GM19372 (cell line): ENCODE results near the gene CCT3.
"Not testable (repeated sequence)": the region's sequence is repeated elsewhere in the genome, so short reads cannot be mapped to it uniquely, and the experiment has no call there.

Experiments used
- ATAC-seq: cut with Tn5 transposase; IDR thresholded peaks from one replicate; pipeline ENCODE4 v1.9.1; 2021; ENCODE audit warnings: mild to moderate bottlenecking, low read depth, moderate library complexity; ENCODE audit not compliant: unreplicated experiment

The CCT3 gene

DNA sequence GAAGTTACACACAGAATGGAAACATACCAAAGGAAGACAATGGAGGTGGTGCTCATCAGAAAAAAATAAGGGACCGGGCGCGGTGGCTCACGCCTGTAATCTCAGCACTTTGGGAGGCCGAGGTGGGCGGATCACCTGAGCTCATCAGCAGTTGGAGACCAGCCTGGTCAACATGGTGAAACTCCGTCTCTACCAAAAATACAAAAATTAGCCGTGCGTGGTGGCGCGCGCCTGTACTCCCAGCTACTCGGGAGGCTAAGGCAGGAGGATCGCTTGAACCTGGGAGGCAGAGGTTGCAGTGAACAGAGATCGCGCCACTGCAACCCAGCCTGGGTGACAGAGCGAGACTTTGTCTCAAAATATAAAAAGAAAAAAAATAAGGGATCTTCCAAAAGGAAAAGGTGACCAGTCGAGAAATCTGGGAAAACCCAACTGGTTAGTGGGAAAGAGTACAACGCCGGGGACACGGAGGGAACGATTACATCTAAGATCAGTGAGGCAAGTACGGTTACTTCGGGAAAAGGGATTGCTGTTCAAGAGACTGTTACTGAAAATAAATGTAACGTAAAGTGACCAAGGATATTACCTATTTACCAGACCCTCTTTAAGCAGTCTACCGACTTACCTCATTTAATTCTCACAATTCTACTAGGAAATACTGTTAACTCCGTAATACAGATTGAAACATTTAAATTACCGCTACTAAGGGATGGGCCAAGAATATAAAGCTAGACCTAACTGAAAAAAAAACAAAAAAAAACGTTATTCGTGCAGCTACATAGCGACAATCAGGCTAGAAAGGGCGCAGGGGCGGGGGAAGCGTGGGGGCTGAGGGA, 822 bp downstream of the CCT3 start:
- ATAC-seq = no peak

GRCh38 chr1:156336242-156336641, 1.9 kb downstream of the CCT3 start:
- ATAC-seq = no peak

DNA sequence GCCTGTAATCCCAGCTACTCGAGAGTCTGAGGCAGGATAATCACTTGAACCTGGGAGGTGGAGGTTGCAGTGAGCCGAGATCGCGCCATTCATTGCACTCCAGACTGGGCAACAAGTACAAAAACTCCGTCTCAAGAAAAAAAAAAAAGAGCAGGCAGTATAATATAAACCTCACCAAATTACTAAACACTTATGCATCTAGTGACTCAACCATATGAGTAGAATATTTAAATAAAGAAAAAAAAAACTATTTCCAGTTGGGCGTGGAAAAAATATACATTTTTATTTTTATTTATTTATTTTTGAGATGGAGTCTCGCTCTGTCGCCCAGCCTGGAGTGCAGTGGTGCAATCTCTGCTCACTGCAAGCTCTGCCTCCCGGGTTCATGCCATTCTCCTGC, 14.9 kb downstream of the CCT3 start:
- not testable (repeated sequence) for ATAC-seq

DNA sequence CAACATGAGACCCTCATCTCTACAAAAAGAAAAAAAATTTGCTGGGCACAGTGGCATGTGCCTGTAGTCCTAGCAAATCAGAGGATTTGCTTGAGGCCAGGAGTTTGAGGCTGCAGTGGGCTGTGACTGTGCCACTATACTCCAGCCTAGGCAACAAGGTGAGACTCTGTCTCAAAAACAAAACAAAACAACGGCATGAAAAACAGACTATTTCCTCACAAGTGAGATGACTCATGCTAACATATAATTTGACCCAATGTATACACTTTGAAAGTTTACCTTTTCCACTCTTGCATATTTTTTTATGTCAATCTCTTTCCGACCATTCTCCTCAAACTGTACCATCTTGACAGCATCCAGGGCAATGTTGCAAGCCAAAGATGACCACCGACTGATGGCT, 17.5 kb downstream of the CCT3 start:
- ATAC-seq = no peak

DNA sequence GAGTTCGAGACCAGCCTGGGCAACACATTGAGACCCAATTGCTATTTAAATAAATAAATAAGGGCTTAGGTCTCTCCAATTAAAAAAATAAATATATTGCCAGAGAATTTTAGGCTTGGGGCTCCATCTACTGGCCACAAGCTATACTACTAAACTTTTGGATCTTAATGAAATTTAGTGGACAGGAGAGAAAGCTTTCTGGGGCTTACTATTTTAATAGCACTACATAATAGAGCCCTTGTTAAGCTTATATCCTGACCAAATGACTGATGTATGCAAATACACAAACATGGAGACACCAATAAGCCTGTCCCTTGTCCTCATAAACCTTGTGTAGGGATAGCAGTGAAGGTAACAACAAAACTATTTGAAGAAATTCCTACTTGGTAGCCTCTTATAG, 18.4 kb downstream of the CCT3 start:
- ATAC-seq = no peak

- no peak for ATAC-seq
Observed at GRCh38 chr1:156316909-156317308, 21.2 kb downstream of the CCT3 start.

GRCh38 chr1:156310962-156311361, 27.1 kb downstream of the CCT3 start:
- ATAC-seq = no peak

DNA sequence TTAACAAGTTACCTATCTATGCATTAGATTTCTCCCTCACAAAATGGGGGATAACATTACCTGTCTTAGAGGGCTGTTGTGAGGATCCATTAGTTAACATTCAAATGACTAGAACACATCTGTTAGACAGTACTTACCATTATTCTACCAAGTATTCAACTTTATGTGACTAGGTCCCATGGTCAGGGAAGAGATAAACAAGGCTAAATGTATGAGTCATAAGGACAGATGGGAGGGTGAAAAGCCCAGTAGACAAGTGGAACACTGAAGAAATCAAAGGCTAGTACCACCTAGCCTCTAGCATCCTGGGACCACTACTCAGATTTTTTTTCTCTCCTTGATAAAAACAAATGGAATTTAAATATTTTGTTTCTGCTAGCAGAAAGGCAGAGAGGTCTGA, 30.0 kb downstream of the CCT3 start:
- ATAC-seq = no peak

- no peak for ATAC-seq
Observed at GRCh38 chr1:156305215-156305614, 32.9 kb downstream of the CCT3 start.

DNA sequence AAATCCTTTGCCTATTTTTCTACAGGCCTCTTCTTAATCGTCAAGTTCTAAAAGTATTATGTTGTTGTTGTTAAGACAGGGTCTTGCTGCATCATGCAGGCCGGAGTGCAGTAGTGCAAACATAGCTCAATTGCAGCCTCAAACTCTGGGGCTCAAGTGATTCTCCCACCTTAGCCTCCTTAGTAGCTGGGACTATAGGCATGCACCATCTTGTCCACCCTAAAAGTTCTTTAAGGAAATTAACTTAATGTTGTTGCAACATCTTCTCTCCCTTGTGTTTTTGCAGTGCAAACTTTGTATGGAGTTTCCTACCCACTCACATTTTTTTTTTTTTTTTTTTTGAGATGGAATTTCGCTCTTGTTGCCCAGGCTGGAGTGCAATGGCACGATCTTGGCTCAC, 34.9 kb downstream of the CCT3 start:
- no peak for ATAC-seq

GRCh38 chr1:156298852-156299357, 39.2 kb downstream of the CCT3 start, which contains the start of gene VHLL:
VHLL (minus strand) TSS chr1:156299307; CDS start chr1:156299189, 118 bp downstream.
- ATAC-seq = no peak

- no peak for ATAC-seq
Observed at GRCh38 chr1:156295391-156295947, 42.6 kb downstream of the CCT3 start, which contains the start of gene GLMP. GLMP (minus strand) TSS chr1:156295679; CDS start chr1:156295645, 34 bp downstream.

DNA sequence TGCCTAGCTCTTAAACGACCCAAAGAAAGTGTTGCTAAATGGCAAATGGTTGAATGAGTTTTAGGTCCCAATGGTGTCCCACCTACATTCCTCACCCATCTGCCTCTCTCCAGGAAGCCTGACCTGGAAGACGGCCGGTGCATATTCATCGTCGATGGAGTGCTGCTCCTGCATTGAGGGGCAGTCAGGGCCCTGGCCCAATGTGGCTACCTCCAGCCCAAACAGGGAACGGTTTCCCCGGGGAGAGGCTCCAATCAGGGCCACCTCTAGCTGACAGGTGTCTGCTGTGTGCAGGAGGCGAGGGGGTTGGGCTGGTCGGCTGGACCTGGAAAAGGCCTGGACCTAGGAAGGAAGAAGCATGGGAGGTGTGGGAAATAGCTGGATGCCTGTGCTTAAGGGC, 44.2 kb downstream of the CCT3 start:
- ATAC-seq = no peak

DNA sequence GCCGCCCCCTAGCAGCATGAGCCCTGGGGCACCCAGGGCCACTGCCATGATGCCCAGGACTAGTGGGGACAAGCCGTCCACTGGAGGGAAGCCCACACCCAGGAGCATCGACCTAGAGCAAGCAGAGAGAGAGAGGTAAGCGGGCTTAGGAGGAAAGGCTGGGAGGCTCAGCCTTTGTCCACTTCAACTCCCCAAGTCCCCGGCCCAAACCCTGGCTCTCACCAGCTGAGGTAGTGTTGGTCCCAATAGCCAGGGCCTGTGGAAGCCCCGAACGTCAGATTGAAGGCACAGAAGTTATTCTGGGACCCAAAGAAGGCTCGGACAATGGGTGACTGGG, 45.0 kb downstream of the CCT3 start:
- ATAC-seq = no peak

DNA sequence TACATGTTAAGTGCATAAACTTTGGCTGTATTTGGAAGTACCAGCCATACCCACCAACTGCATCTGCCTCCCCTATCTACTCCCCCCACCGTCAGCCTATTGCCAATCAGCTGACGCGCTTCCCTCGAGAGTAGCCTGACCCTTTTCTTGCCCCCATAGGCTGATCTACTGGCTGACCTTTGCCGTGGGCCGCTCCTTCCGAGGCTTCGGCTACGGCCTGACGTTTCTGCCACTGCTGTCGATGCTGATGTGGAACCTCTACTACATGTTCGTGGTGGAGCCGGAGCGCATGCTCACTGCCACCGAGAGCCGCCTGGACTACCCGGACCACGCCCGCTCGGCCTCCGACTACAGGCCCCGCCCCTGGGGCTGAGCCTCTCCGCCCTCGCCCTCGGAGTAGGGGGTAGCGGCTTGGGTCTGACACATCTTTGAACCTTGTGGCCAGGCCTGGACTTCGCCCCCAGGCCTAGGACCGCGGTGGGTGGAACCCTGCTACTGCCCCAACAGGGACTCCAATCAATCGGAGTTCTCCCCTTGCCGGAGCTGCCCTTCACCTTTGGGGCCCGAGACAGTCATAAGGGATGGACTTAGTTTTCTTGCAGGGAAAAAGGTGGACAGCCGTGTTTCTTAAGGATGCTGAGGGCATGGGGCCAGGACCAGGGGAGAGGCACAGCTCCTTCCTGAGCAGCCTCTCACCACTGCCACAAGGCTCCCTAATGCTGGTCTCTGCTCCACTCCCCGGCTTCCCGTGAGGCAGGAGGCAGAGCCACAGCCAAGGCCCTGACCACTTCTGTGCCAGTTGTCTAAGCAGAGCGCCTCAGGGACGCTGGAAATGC, 46.6 kb downstream of the CCT3 start:
- no peak for ATAC-seq

DNA sequence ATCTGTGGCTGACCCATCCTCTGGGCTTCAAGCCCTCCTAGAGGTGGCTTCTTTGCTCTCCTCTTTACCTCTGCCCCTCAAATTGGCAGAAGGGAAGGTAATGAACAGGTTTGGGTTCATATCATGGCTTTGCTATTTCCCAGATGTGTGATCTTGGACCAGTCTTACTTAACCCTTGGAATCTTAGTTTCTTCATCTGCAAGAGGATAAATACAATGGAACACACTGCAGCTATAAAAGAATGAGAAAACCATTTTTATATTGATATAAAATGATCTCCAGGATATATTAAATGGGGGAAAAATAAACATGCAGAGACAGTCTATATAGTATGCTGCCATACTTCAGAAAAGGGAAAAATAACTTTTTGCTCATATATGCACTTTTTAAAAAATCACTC, 48.2 kb downstream of the CCT3 start:
- no peak for ATAC-seq

DNA sequence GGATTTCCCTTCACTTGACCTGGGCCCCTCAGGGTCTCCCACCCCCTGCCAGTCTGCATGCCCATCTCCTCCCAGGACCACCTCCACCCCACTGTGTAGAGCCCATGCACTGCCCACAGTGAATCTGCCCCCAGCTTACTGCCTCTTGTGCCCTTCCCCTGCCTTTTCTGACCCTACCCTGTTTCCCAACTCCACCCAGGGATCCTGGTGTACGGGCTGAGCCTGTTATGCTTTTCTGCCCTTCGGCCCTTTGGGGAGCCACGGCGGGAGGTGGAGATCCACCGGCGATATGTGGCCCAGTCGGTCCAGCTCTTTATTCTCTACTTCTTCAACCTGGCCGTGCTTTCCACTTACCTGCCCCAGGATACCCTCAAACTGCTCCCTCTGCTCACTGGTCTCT, 52.0 kb downstream of the CCT3 start:
- no peak for ATAC-seq

- no peak for ATAC-seq
Observed at GRCh38 chr1:156285437-156285836, 52.7 kb downstream of the CCT3 start.

DNA sequence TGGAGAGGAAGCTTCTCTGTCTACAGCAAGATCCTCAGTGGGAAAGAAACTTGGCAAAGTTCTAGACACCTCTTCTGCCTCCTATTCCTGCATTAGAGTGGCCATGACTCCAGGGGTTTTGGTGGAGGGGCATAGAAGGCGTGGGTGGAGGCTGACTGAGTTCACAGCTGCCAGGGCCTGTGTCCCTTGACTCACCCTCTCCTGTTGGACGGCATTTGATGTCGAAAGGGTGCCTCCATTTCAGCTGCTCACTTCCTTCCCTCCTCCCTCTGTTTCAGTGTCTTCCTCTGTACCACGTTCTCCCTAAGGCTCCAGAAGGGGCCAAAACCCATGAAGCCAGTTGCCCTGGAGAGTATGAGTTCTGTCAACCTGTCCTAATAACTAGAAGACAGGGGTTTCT, 53.3 kb downstream of the CCT3 start:
- ATAC-seq = no peak

GRCh38 chr1:156284112-156284511, 54.0 kb downstream of the CCT3 start, which contains the start of gene TMEM79:
TMEM79 (plus strand) TSS chr1:156284325; CDS start chr1:156285227, 902 bp downstream.
- no peak for ATAC-seq

- ATAC-seq = no peak
Observed at GRCh38 chr1:156283521-156283920, 54.6 kb downstream of the CCT3 start.
